ENCODE results near the gene FSTL4. TPM values are rescaled to one million over a fixed set of nuclear protein-coding genes. Genes with fewer than 3 reads are reported as not detected.

FSTL4 gene
- polyA plus RNA-seq, 1 donor (not counting 4 experiments of a cell fraction or from before 2014, with no cell fraction given): 1.7 TPM

DNA sequence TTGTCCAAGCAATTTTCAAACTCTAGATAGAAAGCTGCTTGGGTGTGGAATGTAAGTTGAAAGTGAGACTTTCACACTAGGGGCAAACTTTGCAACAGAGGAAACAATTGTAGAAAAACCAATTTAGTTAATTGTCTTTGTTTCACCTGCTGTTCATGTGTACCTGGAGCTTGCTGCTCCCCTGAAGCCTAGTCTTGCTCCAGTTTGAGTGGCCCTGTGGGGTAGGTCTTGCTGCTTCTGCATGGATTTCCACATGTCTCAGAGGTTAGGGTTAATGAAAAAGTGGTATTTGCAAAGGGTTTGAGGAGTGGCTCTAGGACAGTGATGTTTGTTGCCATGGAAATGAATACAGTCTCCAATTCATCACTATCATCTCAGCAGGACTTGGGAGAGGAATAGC is 182.2 kb downstream of the FSTL4 start:
- Histone ChIP-seq H3K4me1 (ENCODE audit: control insufficient read depth, extremely low read depth, insufficient read depth, low read length) (no peaks in the 10 kb centered on the region), H3K27me3 (ENCODE audit: control insufficient read depth, extremely low read depth, insufficient read depth, low read length) (peaks cover 2% of the 10 kb centered on the region), H2AFZ (ENCODE audit: control insufficient read depth, low read length) (no peak overlapping the region), H3K4me2 (ENCODE audit: control insufficient read depth, extremely low read depth, insufficient read depth, low read depth, low read length) (no peak overlapping the region), H3K4me3 (ENCODE audit: control insufficient read depth in 2 of 3, extremely low read depth in 1 of 3, insufficient read depth in 2 of 3, low read depth in 1 of 3, low read length in 3 of 3) (no peak overlapping the region), H3K27ac (ENCODE audit: control insufficient read depth, insufficient read depth, low read length) (no peak overlapping the region), H3K9me1 (ENCODE audit: control insufficient read depth, extremely low read depth, insufficient read depth, low read length) (no peaks in the 10 kb centered on the region), H3K9me3 (ENCODE audit: control insufficient read depth, low read depth, low read length) (no peaks in the 10 kb centered on the region), H4K20me1 (ENCODE audit: control insufficient read depth, extremely low read depth, insufficient read depth, low read length) (no peaks in the 10 kb centered on the region), H3K36me3 (ENCODE audit: control insufficient read depth in 2 of 2, extremely low read depth in 1 of 2, insufficient read depth in 2 of 2, low read length in 2 of 2) (no peaks in the 10 kb centered on the region), H3K9ac (ENCODE audit: control insufficient read depth, extremely low read depth, insufficient read depth, low read length) (no peak overlapping the region), H3K79me2 (ENCODE audit: control insufficient read depth, insufficient read depth, low read length) (no peaks in the 10 kb centered on the region)
- DNase-seq (ENCODE audit: low read depth, low spot score) (no peak), FAIRE-seq (no peak)
- dilution Hi-C loops (cut with MboI; ENCODE audit: extremely low pct_ligation_motif_present, low sequenced_read_pairs): no loop called here
- no peak for TF ChIP-seq EZH2 (IDR thresholded peaks at IDR 0.05; ENCODE audit: low read length)
- TF ChIP-seq, protein P1, sequence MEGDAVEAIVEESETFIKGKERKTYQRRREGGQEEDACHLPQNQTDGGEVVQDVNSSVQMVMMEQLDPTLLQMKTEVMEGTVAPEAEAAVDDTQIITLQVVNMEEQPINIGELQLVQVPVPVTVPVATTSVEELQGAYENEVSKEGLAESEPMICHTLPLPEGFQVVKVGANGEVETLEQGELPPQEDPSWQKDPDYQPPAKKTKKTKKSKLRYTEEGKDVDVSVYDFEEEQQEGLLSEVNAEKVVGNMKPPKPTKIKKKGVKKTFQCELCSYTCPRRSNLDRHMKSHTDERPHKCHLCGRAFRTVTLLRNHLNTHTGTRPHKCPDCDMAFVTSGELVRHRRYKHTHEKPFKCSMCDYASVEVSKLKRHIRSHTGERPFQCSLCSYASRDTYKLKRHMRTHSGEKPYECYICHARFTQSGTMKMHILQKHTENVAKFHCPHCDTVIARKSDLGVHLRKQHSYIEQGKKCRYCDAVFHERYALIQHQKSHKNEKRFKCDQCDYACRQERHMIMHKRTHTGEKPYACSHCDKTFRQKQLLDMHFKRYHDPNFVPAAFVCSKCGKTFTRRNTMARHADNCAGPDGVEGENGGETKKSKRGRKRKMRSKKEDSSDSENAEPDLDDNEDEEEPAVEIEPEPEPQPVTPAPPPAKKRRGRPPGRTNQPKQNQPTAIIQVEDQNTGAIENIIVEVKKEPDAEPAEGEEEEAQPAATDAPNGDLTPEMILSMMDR (optimal IDR thresholded peaks at IDR 0.05 in 1 of 3, IDR thresholded peaks at IDR 0.05 in 1 of 3, conservative IDR thresholded peaks at IDR 0.05 in 1 of 3; ENCODE audit: extremely low read depth in 1 of 3, insufficient read depth in 2 of 3, low read length in 3 of 3): no peak

DNA sequence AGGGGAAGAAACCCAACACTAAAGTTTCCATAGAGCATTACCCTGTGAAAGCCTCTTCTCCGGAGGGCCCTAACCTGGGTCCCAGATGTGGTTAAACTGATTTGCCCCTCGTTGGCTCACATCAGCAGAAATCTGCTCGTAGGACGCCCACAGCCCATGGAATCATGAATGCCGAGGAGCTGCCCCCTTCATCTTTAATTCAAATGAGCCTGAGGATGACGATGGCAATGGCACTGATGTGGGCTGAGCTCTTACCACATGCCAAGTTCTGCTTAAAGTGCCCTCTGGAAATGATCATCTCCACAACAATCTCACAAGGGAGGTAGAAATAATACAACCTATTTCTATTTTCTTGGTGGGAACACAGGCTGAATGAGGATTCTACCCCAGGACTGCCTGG is 183.3 kb downstream of the FSTL4 start:
- Histone ChIP-seq H3K9ac (ENCODE audit: control insufficient read depth, extremely low read depth, insufficient read depth, low read length) (no peak overlapping the region), H3K9me1 (ENCODE audit: control insufficient read depth, extremely low read depth, insufficient read depth, low read length) (no peaks in the 10 kb centered on the region), H3K9me3 (ENCODE audit: control insufficient read depth, low read depth, low read length) (no peaks in the 10 kb centered on the region), H3K4me3 (ENCODE audit: control insufficient read depth in 2 of 3, extremely low read depth in 1 of 3, insufficient read depth in 2 of 3, low read depth in 1 of 3, low read length in 3 of 3) (no peak overlapping the region), H3K79me2 (ENCODE audit: control insufficient read depth, insufficient read depth, low read length) (no peaks in the 10 kb centered on the region), H3K4me2 (ENCODE audit: control insufficient read depth, extremely low read depth, insufficient read depth, low read depth, low read length) (no peak overlapping the region), H2AFZ (ENCODE audit: control insufficient read depth, low read length) (no peak overlapping the region), H3K27ac (ENCODE audit: control insufficient read depth, insufficient read depth, low read length) (no peak overlapping the region), H4K20me1 (ENCODE audit: control insufficient read depth, extremely low read depth, insufficient read depth, low read length) (no peaks in the 10 kb centered on the region), H3K4me1 (ENCODE audit: control insufficient read depth, extremely low read depth, insufficient read depth, low read length) (peaks cover 2% of the 10 kb centered on the region), H3K36me3 (ENCODE audit: control insufficient read depth in 2 of 2, extremely low read depth in 1 of 2, insufficient read depth in 2 of 2, low read length in 2 of 2) (no peaks in the 10 kb centered on the region), H3K27me3 (ENCODE audit: control insufficient read depth, extremely low read depth, insufficient read depth, low read length) (peaks cover 2% of the 10 kb centered on the region)
- TF ChIP-seq EZH2 (IDR thresholded peaks at IDR 0.05; ENCODE audit: low read length): no peak
- TF ChIP-seq, protein P1 (optimal IDR thresholded peaks at IDR 0.05 in 1 of 3, IDR thresholded peaks at IDR 0.05 in 1 of 3, conservative IDR thresholded peaks at IDR 0.05 in 1 of 3; ENCODE audit: extremely low read depth in 1 of 3, insufficient read depth in 2 of 3, low read length in 3 of 3): no peak
- DNase-seq (ENCODE audit: low read depth, low spot score) (no peak), FAIRE-seq (no peak)
- dilution Hi-C loops (cut with MboI; ENCODE audit: extremely low pct_ligation_motif_present, low sequenced_read_pairs): no loop called here

Measured in keratinocyte (primary cell).